Spleen (tissue), 7 donors: ENCODE results near the gene ZNF462.

Experiments used
- POLR2A ChIP-seq, 3 donors: fragments of 450-650 bp; IDR thresholded peaks; one replicate each; pipeline ENCODE4 v1.5.1; 2017; ENCODE audit warnings: antibody characterized with exemption in 3 of 3, mild to moderate bottlenecking in 1 of 3
- TF ChIP-seq, protein P1 (sequence below), 11 experiments: fragments of 200-600 bp in 7 of 11; fragments of 450-650 bp in 4 of 11; sonication (generic) in 4 of 11; IDR thresholded peaks in 8 of 11; conservative IDR thresholded peaks in 3 of 11; 1 replicate in 7 of 11; 2 replicates in 4 of 11; pipeline versions ENCODE4 v1.4.0 to v1.8.0; 2016 to 2021; ENCODE audit warnings: antibody characterized with exemption in 11 of 11, inconsistent platforms in 4 of 11, mild to moderate bottlenecking in 1 of 11
- donor health status: DM: no; HTN: no; CAD: no; lungs with moderate emphysema.
- donor health status: DM: no; HTN: no; CAD: no.
- donor health status: DM: no; HTN: no; CAD: no.

DNA sequence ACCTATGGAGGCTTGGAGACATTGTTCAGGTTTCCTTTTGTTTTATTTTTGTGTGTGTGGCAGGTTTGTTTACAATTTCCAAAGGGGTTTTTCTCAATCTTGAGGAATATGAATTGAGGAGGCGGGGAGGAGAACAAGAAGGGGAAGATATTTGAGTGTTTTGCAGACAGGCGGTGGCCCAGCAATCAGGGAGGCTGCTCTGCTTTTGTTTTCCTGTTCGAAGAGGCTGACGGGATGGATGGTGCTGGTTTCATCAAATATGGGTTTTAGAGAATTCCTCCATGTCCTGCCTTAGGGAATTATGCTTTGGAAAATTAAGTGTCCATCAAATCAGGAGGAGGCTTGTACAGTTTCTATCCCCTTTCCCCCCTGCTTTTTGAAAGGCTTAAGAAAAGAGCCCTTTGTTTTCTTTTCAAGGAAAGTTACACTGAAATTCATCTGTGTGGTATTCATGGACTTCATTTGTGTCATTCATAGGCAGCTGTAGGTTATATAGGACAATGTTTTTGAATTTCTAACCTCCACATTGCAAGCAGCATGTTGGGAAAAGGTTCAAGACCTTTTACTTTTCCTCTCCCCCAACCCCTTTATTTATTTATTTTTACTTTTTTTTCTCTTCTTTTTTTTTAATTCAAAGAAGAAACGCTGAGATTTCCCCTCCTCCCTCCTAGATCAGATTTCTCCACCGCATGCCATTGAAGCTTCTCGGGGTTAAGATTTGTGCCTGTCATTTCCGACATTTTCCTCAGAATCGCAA is 107.4 kb downstream of the ZNF462 start:
- TF ChIP-seq POLR2A (IDR thresholded peaks at IDR 0.05) = no peak
- TF ChIP-seq, protein P1, sequence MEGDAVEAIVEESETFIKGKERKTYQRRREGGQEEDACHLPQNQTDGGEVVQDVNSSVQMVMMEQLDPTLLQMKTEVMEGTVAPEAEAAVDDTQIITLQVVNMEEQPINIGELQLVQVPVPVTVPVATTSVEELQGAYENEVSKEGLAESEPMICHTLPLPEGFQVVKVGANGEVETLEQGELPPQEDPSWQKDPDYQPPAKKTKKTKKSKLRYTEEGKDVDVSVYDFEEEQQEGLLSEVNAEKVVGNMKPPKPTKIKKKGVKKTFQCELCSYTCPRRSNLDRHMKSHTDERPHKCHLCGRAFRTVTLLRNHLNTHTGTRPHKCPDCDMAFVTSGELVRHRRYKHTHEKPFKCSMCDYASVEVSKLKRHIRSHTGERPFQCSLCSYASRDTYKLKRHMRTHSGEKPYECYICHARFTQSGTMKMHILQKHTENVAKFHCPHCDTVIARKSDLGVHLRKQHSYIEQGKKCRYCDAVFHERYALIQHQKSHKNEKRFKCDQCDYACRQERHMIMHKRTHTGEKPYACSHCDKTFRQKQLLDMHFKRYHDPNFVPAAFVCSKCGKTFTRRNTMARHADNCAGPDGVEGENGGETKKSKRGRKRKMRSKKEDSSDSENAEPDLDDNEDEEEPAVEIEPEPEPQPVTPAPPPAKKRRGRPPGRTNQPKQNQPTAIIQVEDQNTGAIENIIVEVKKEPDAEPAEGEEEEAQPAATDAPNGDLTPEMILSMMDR (IDR thresholded peaks at IDR 0.05 in 8 of 11, conservative IDR thresholded peaks at IDR 0.05 in 3 of 11) = no peak
